Measurements from ENCODE around the gene ETFB. TPM values are rescaled to one million over a fixed set of nuclear protein-coding genes. Genes with fewer than 3 reads are reported as not detected.

Gene ETFB
- total and polyA plus RNA-seq, 5 donors from 2014 or later = 41.7 to 113 (median 76.8) TPM

DNA sequence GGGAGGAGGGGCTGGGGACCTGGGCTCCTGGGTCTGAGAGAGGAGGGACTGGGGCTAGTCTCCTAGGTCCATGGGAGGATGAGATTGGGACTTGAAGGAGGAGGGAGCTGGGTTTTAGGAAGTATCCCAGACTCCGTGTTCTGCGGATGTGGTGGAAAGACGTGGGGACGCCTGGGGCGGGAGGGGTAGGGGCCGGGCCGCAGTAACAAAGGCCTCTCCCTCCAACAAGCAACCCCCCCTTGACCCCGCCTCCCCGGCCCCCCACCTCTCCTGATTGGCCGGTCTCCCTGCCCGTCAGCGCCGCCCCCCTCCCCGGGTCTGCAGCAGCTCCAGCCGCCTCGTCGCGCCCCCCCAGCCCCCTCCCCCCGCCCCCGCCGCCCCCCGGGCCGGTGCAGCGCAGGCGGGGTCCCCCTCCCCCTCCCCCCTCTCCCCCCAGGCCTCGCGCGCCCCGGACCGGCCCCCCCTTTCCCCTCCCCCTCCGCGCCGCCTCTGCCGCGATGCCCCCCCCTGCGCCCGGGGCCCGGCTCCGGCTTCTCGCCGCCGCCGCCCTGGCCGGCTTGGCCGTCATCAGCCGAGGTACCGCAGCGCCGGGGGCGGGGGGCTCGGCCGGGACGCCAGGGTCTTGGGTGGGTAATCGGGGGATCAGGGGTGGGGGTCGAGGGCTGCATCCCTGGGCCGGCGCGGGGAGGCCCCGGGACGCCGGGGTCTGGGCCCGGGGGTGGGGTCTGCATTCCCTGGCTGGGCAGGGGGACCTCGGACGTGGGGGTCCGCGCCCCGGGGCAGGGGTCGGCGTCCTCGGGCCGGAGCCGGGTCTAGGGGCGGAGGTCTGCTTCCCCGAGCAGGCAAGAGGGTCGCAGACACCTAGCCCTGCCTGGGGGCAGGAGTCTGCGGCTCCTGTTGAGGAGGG lies 54.6 kb downstream of the ETFB start, which contains the start of gene IGLON5:
Gene IGLON5, plus strand, starts transcription at position 294 of the 907 bp plus-strand sequence. Its CDS starts 204 bp downstream, at position 498.
- H3K27me3 Mint-ChIP-seq = peaks cover 52% of the 10 kb centered on the region
- Histone ChIP-seq H3K4me3 (ENCODE audit: low read depth, low read length) (no peak within 1 kb of the TSS), H3K27ac (ENCODE audit: insufficient read depth, low read length, poor library complexity, severe bottlenecking) (no peak within 1 kb of the TSS), H3K27me3 (ENCODE audit: control insufficient read depth, insufficient read depth, low read length) (peaks cover 4% of the 10 kb centered on the region), H3K36me3 (ENCODE audit: control insufficient read depth, insufficient read depth, low read length) (no peaks in the 10 kb centered on the region), H3K4me1 (ENCODE audit: control insufficient read depth, insufficient read depth, low read length, poor library complexity, severe bottlenecking) (no peaks in the 10 kb centered on the region), H3K9me3 (ENCODE audit: control insufficient read depth in 2 of 2, low read length in 2 of 2) (peaks cover 9 to 10% of the 10 kb centered on the region in 2 experiments)
- peaks cover 0 to 21% (median 6%) of the 10 kb centered on the region in 7 donors for H3K9me3 Mint-ChIP-seq
- DNase-seq (no peak), ATAC-seq (ENCODE audit: low read depth in 2 of 2) (no peak)
- no peak within 1 kb of the TSS for H3K4me3 Mint-ChIP-seq
- peaks cover 0 to 7% (median 0%) of the 10 kb centered on the region in 4 donors for H3K4me1 Mint-ChIP-seq
- no peaks in the 10 kb centered on the region for H3K36me3 Mint-ChIP-seq
- H3K27ac Mint-ChIP-seq = no peak within 1 kb of the TSS

DNA sequence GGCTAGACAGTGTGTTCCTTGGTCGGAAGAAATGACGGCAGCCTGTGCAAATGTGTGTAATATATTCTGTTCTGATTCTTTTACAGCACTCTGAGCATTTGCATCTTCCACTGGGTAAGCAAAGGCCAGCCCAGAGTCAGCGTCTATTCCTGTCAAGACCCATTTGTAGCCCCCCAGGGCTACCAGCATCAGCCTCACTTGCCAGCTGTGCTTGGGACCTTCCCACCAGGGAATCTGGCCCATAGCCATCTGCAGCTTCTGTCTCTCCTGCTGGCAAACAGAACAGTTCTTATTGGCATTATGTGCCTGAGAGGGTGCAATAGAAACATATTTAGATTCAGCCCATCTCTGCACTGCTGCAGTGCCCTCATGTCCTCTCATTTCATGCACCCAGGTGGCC lies 60.7 kb downstream of the ETFB start:
- Mint-ChIP-seq H3K9me3 (peaks cover 0 to 31% (median 12%) of the 10 kb centered on the region in 7 donors), H3K27ac (no peak overlapping the region), H3K36me3 (no peaks in the 10 kb centered on the region), H3K4me3 (no peak overlapping the region), H3K27me3 (peaks cover 22% of the 10 kb centered on the region), H3K4me1 (no peaks in the 10 kb centered on the region)
- Histone ChIP-seq H3K4me1 (ENCODE audit: control insufficient read depth, insufficient read depth, low read length, poor library complexity, severe bottlenecking) (no peaks in the 10 kb centered on the region), H3K4me3 (ENCODE audit: low read depth, low read length) (no peak overlapping the region), H3K36me3 (ENCODE audit: control insufficient read depth, insufficient read depth, low read length) (no peaks in the 10 kb centered on the region), H3K9me3 (ENCODE audit: control insufficient read depth in 2 of 2, low read length in 2 of 2) (peaks cover 10 to 12% of the 10 kb centered on the region in 2 experiments), H3K27me3 (ENCODE audit: control insufficient read depth, insufficient read depth, low read length) (peaks cover 4% of the 10 kb centered on the region), H3K27ac (ENCODE audit: insufficient read depth, low read length, poor library complexity, severe bottlenecking) (no peak overlapping the region)
- ATAC-seq (ENCODE audit: low read depth in 2 of 2) (no peak), DNase-seq (no peak)

DNA sequence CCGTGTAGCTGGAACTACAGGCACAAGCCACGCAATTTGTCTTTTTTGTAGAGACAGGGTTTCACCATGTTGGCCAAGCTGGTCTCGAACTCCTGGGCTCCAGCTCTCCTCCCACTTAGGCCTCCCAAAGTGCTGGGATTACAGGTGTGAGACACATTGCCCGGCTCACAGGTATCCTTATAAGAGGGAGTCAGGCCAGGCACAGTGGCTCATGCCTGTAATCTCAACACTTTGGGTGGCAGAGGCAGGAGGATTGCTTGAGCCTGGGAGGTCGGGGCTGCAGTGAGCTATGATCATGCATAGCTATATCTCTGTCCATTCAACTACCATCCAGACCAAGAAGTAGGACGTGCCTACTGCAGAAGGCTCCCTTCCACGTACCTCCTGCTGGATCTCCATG lies 64.9 kb downstream of the ETFB start:
- Mint-ChIP-seq H3K4me3 (no peak overlapping the region), H3K9me3 (peaks cover 0 to 13% (median 8%) of the 10 kb centered on the region in 7 donors), H3K36me3 (no peaks in the 10 kb centered on the region), H3K27ac (no peak overlapping the region), H3K27me3 (no peaks in the 10 kb centered on the region), H3K4me1 (no peaks in the 10 kb centered on the region)
- no peaks in the 10 kb centered on the region for H3K27me3 ChIP-seq (ENCODE audit: control insufficient read depth, insufficient read depth, low read length)
- no peak overlapping the region for H3K4me3 ChIP-seq (ENCODE audit: low read depth, low read length)
- DNase-seq (no peak), ATAC-seq (ENCODE audit: low read depth in 2 of 2) (no peak)
- peaks cover 0 to 2% of the 10 kb centered on the region in 2 experiments for H3K9me3 ChIP-seq (ENCODE audit: control insufficient read depth in 2 of 2, low read length in 2 of 2)
- H3K4me1 ChIP-seq (ENCODE audit: control insufficient read depth, insufficient read depth, low read length, poor library complexity, severe bottlenecking) = no peaks in the 10 kb centered on the region
- H3K36me3 ChIP-seq (ENCODE audit: control insufficient read depth, insufficient read depth, low read length) = no peaks in the 10 kb centered on the region
- H3K27ac ChIP-seq (ENCODE audit: insufficient read depth, low read length, poor library complexity, severe bottlenecking) = no peak overlapping the region

DNA sequence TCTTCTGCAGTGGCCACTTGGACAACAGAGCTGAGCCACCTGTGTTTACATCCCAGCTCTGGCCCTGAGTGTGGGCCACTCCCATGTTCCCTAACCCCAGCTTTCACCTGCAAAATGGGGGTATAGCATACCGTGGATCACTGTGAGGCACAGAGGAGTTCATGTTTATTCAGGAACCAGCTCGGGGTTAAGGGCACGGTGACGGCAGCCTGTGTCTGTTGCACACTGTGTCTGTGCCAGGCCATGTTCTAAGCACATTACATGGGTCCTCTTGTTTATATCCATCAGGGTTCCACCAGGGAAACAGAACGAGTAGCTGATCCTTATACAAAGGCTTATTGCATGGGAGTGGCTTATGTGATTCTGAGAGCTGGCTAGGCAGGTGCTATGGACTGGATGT lies 68.8 kb downstream of the ETFB start:
- Mint-ChIP-seq H3K27me3 (no peaks in the 10 kb centered on the region), H3K36me3 (no peaks in the 10 kb centered on the region), H3K4me1 (no peaks in the 10 kb centered on the region), H3K27ac (no peak overlapping the region), H3K4me3 (no peak overlapping the region), H3K9me3 (peaks cover 0 to 6% (median under 1%) of the 10 kb centered on the region in 7 donors)
- H3K4me3 ChIP-seq (ENCODE audit: low read depth, low read length) = no peak overlapping the region
- no peak overlapping the region for H3K27ac ChIP-seq (ENCODE audit: insufficient read depth, low read length, poor library complexity, severe bottlenecking)
- ATAC-seq (ENCODE audit: low read depth in 2 of 2) (no peak), DNase-seq (no peak)
- H3K36me3 ChIP-seq (ENCODE audit: control insufficient read depth, insufficient read depth, low read length) = no peaks in the 10 kb centered on the region
- no peaks in the 10 kb centered on the region for H3K9me3 ChIP-seq (ENCODE audit: control insufficient read depth in 2 of 2, low read length in 2 of 2)
- no peaks in the 10 kb centered on the region for H3K4me1 ChIP-seq (ENCODE audit: control insufficient read depth, insufficient read depth, low read length, poor library complexity, severe bottlenecking)
- H3K27me3 ChIP-seq (ENCODE audit: control insufficient read depth, insufficient read depth, low read length) = no peaks in the 10 kb centered on the region

DNA sequence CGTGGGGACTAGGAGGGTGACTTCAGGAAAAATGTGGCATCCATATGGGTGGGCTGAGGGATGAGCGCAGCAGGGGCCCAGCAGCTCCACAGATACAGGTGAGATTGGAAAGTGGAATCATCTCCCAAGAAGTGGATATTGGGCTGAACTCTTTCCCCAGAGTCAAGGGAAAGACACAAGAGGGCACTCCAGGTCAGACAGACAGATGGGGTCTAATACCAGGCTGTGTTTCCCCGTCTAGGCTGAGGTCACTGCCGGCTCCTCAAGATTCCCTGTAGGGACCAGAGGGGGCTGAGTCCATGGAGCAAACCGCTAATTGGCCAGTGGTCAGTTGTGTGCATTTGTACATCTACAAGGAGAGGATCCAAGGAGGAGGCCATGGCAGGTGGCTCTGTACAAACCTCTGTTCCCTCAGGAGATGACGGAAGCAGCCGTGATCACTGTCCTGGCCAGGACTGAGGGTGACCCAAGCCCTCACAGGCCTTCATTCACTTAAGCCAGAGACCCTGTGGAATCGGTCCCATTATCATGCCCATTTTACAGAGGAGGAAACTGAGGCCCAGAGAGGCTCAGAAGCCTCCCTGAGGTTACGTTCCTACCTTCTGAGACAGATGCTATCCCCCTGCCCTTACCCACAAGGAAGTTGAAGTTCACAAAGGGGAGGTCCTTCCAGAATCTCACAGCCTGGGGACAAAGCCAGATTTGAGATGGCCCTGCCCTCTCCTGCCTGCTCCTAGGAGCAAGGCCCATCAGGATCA lies 69.7 kb downstream of the ETFB start:
- Histone ChIP-seq H3K36me3 (ENCODE audit: control insufficient read depth, insufficient read depth, low read length) (no peaks in the 10 kb centered on the region), H3K27me3 (ENCODE audit: control insufficient read depth, insufficient read depth, low read length) (no peaks in the 10 kb centered on the region)

DNA sequence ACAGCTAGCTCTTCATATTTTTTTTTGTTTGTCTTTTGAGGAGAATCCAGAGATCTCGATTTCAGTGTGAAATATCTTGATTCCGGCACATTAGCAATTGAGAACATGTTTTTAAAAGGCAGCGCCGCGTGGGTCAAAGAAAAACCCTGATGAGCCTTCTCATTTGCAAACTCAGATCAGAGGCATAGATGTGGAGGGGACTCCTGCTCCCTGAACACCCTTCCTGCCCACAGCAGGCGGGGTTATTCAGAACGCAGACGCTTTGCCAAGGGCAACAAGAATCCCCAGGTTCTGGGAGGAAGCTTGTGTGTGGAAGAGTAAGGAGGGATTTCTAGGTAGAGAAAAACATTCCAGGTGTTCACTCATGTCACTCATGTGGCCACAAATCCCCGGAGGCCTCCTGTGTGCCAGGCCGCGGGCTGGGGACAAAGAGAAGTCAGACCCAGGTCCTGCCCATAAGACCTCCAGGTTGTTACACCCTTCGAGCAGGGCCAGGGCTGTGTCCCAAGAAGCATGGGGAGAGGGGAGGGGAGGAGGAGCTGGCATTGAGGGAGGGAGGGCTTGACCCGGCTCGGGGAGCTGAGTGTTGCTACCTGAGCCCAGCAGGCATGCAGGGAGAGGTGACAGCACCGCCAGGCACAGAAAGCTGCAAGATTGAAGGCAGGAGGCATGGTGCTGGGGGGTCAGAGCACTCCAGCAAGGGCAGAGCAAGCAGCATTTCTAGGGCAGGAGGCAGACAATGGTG lies 70.6 kb downstream of the ETFB start:
- no peak overlapping the region for H3K27ac Mint-ChIP-seq
- DNase-seq = no peak
- H3K27ac ChIP-seq (ENCODE audit: insufficient read depth, low read length, poor library complexity, severe bottlenecking) = no peak overlapping the region
- no peak overlapping the region for H3K4me3 ChIP-seq (ENCODE audit: low read depth, low read length)
- H3K4me1 ChIP-seq (ENCODE audit: control insufficient read depth, insufficient read depth, low read length, poor library complexity, severe bottlenecking) = no peaks in the 10 kb centered on the region
- no peak overlapping the region for H3K4me3 Mint-ChIP-seq
- no peak for ATAC-seq (ENCODE audit: low read depth in 2 of 2)
- no peaks in the 10 kb centered on the region for H3K36me3 ChIP-seq (ENCODE audit: control insufficient read depth, insufficient read depth, low read length)
- no peaks in the 10 kb centered on the region for H3K27me3 ChIP-seq (ENCODE audit: control insufficient read depth, insufficient read depth, low read length)
- no peaks in the 10 kb centered on the region for H3K36me3 Mint-ChIP-seq
- H3K4me1 Mint-ChIP-seq = no peaks in the 10 kb centered on the region
- no peaks in the 10 kb centered on the region for H3K9me3 ChIP-seq (ENCODE audit: control insufficient read depth in 2 of 2, low read length in 2 of 2)
- peaks cover 4% of the 10 kb centered on the region for H3K27me3 Mint-ChIP-seq
- peaks cover 0 to 6% (median 0%) of the 10 kb centered on the region in 7 donors for H3K9me3 Mint-ChIP-seq

More for the DNA sequence above, 69.7 kb downstream of the ETFB start:
- no peak overlapping the region for H3K27ac ChIP-seq (ENCODE audit: insufficient read depth, low read length, poor library complexity, severe bottlenecking)
- ATAC-seq (ENCODE audit: low read depth in 2 of 2) = no peak
- H3K4me1 Mint-ChIP-seq = no peaks in the 10 kb centered on the region
- H3K4me3 ChIP-seq (ENCODE audit: low read depth, low read length) = no peak overlapping the region
- no peak for DNase-seq
- no peaks in the 10 kb centered on the region for H3K27me3 Mint-ChIP-seq
- peaks cover 0 to 6% (median 0%) of the 10 kb centered on the region in 7 donors for H3K9me3 Mint-ChIP-seq
- no peaks in the 10 kb centered on the region for H3K4me1 ChIP-seq (ENCODE audit: control insufficient read depth, insufficient read depth, low read length, poor library complexity, severe bottlenecking)
- H3K27ac Mint-ChIP-seq = no peak overlapping the region
- H3K9me3 ChIP-seq (ENCODE audit: control insufficient read depth in 2 of 2, low read length in 2 of 2) = no peaks in the 10 kb centered on the region
- no peak overlapping the region for H3K4me3 Mint-ChIP-seq
- no peaks in the 10 kb centered on the region for H3K36me3 Mint-ChIP-seq
